ENCODE data around the gene MAGED4. TPM values are rescaled to one million over a fixed set of nuclear protein-coding genes. Genes with fewer than 3 reads are reported as not detected.
"Not testable (repeated sequence)": the region's sequence is repeated elsewhere in the genome, so short reads cannot be mapped to it uniquely, and the experiment has no call there.

The MAGED4 gene
- total RNA-seq = 1 to 10 TPM in 2 of 4 donors, not detected in 2; 2.9 to 3.2 TPM

GRCh38 chrX:52184440-52185077, at the start of gene MAGED4:
Gene MAGED4, plus strand, starts transcription at chrX:52184888. Its CDS starts 1,035 bp downstream, at chrX:52185923.
- H3K4me3 ChIP-seq (ENCODE audit: low read depth, poor library complexity, severe bottlenecking); intact Hi-C loops (cut with DNase I; ENCODE audit: low total_unique reads); DNase-seq (ENCODE audit: low spot score in 2 of 2): not testable (repeated sequence)
- no CpG with 5 or more reads among the region's 40 CpGs for WGBS, 2 donors

GRCh38 chrX:52138830-52139544, 45.7 kb upstream of the MAGED4 start:
- no peak for DNase-seq (ENCODE audit: low spot score in 2 of 2)
- intact Hi-C loops (cut with DNase I; ENCODE audit: low total_unique reads) = no loop called here
- 63% methylated on average over 2 of the region's 2 CpGs; no CpG with 5 or more reads in 1 of the 2 donors for WGBS, 2 donors
- TF ChIP-seq POLR2A (IDR thresholded peaks at IDR 0.05) = no peak
- TF ChIP-seq CTCF (IDR thresholded peaks at IDR 0.05) = no peak
- H3K4me3 ChIP-seq (ENCODE audit: low read depth, poor library complexity, severe bottlenecking) = no peak overlapping the region

- intact Hi-C loops (cut with DNase I; ENCODE audit: low total_unique reads) = no loop called here
- H3K4me3 ChIP-seq (ENCODE audit: low read depth, poor library complexity, severe bottlenecking) = no peak overlapping the region
- TF ChIP-seq POLR2A (IDR thresholded peaks at IDR 0.05) (no peak), CTCF (IDR thresholded peaks at IDR 0.05) (no peak)
- no peak for DNase-seq (ENCODE audit: low spot score in 2 of 2)
Observed at GRCh38 chrX:52139545-52139895, 45.2 kb upstream of the MAGED4 start.

- TF ChIP-seq CTCF (IDR thresholded peaks at IDR 0.05) (no peak), POLR2A (IDR thresholded peaks at IDR 0.05) (no peak)
- intact Hi-C loops (cut with DNase I; ENCODE audit: low total_unique reads) = no loop called here
- H3K4me3 ChIP-seq (ENCODE audit: low read depth, poor library complexity, severe bottlenecking) = no peak overlapping the region
- DNase-seq (ENCODE audit: low spot score in 2 of 2) = no peak
- 56 to 67% methylated on average over 1 of the region's 1 CpG for WGBS, 2 donors
Observed at GRCh38 chrX:52140020-52140419, 44.7 kb upstream of the MAGED4 start.

- H3K4me3 ChIP-seq (ENCODE audit: low read depth, poor library complexity, severe bottlenecking); intact Hi-C loops (cut with DNase I; ENCODE audit: low total_unique reads); DNase-seq (ENCODE audit: low spot score in 2 of 2): not testable (repeated sequence)
- 84 to 100% methylated on average over 2 to 10 of the region's 10 CpGs for WGBS, 2 donors
Observed at GRCh38 chrX:52150667-52151066, 34.0 kb upstream of the MAGED4 start.

- DNase-seq (ENCODE audit: low spot score in 2 of 2); intact Hi-C loops (cut with DNase I; ENCODE audit: low total_unique reads); H3K4me3 ChIP-seq (ENCODE audit: low read depth, poor library complexity, severe bottlenecking): not testable (repeated sequence)
- 84 to 87% methylated on average over 7 to 8 of the region's 8 CpGs for WGBS, 2 donors
Observed at GRCh38 chrX:52160140-52160539, 24.5 kb upstream of the MAGED4 start.

GRCh38 chrX:52166840-52167239, 17.8 kb upstream of the MAGED4 start:
- no peak overlapping the region for H3K4me3 ChIP-seq (ENCODE audit: low read depth, poor library complexity, severe bottlenecking)
- TF ChIP-seq CTCF (IDR thresholded peaks at IDR 0.05) (no peak), POLR2A (IDR thresholded peaks at IDR 0.05) (no peak)
- no peak for DNase-seq (ENCODE audit: low spot score in 2 of 2)
- intact Hi-C loops (cut with DNase I; ENCODE audit: low total_unique reads) = no loop called here

- DNase-seq (ENCODE audit: low spot score in 2 of 2); intact Hi-C loops (cut with DNase I; ENCODE audit: low total_unique reads); H3K4me3 ChIP-seq (ENCODE audit: low read depth, poor library complexity, severe bottlenecking): not testable (repeated sequence)
- 69 to 80% methylated on average over 10 of the region's 10 CpGs for WGBS, 2 donors
Observed at GRCh38 chrX:52171055-52171454, 13.6 kb upstream of the MAGED4 start.

- no CpG with 5 or more reads among the region's 18 CpGs for WGBS, 2 donors
- intact Hi-C loops (cut with DNase I; ENCODE audit: low total_unique reads); DNase-seq (ENCODE audit: low spot score in 2 of 2); H3K4me3 ChIP-seq (ENCODE audit: low read depth, poor library complexity, severe bottlenecking): not testable (repeated sequence)
Observed at GRCh38 chrX:52185078-52185453, 378 bp downstream of the MAGED4 start.

- H3K4me3 ChIP-seq (ENCODE audit: low read depth, poor library complexity, severe bottlenecking); intact Hi-C loops (cut with DNase I; ENCODE audit: low total_unique reads); DNase-seq (ENCODE audit: low spot score in 2 of 2): not testable (repeated sequence)
- no CpG with 5 or more reads among the region's 6 CpGs for WGBS, 2 donors
Observed at GRCh38 chrX:52211405-52211804, 26.7 kb downstream of the MAGED4 start.
